Stimulated activated naive CD4-positive, alpha-beta T cell treated with Interleukin-2 at 50 U/mL for 16 hours (primary cell): ENCODE results near the gene DACH2.
"Not testable (repeated sequence)": the region's sequence is repeated elsewhere in the genome, so short reads cannot be mapped to it uniquely, and the experiment has no call there.

Experiments
- DNase-seq: peaks from one replicate; lab custom pipeline; 2025; lab: John Stamatoyannopoulos, UW

DACH2 gene

GRCh38 chrX:86148024-86148511 is at the start of gene DACH2:
Gene DACH2 (plus strand): TSS chrX:86148451.
- DNase-seq = peak; percentile 28

GRCh38 chrX:86102341-86102740 is 45.9 kb upstream of the DACH2 start:
- no peak for DNase-seq

GRCh38 chrX:86103061-86103460 is 45.2 kb upstream of the DACH2 start:
- DNase-seq = no peak

- DNase-seq = no peak
These were observed 43.7 kb upstream of the DACH2 start for GRCh38 chrX:86104526-86104925.

GRCh38 chrX:86121916-86122315 is 26.3 kb upstream of the DACH2 start:
- no peak for DNase-seq

- no peak for DNase-seq
These were observed 14.5 kb upstream of the DACH2 start for GRCh38 chrX:86133761-86134160.

- DNase-seq = no peak
These were observed 11.2 kb upstream of the DACH2 start for GRCh38 chrX:86137071-86137470.

- DNase-seq = no peak
These were observed 6.5 kb upstream of the DACH2 start for GRCh38 chrX:86141786-86142185.

- DNase-seq = no peak
These were observed 2.1 kb upstream of the DACH2 start for GRCh38 chrX:86146102-86146501.

GRCh38 chrX:86148594-86148993 is 343 bp downstream of the DACH2 start:
- no peak for DNase-seq

GRCh38 chrX:86149119-86149518 is 868 bp downstream of the DACH2 start:
- DNase-seq = no peak

- DNase-seq = no peak
These were observed 6.3 kb downstream of the DACH2 start for GRCh38 chrX:86154553-86154952.

GRCh38 chrX:86171366-86171765 is 23.1 kb downstream of the DACH2 start:
- no peak for DNase-seq

- no peak for DNase-seq
These were observed 30.7 kb downstream of the DACH2 start for GRCh38 chrX:86178906-86179305.

- not testable (repeated sequence) for DNase-seq
These were observed 33.1 kb downstream of the DACH2 start for GRCh38 chrX:86181325-86181724.

GRCh38 chrX:86192827-86193226 is 44.6 kb downstream of the DACH2 start:
- DNase-seq = no peak

GRCh38 chrX:86194758-86195157 is 46.5 kb downstream of the DACH2 start:
- no peak for DNase-seq

- no peak for DNase-seq
These were observed 47.1 kb downstream of the DACH2 start for GRCh38 chrX:86195343-86195742.

- no peak for DNase-seq
These were observed 49.6 kb downstream of the DACH2 start for GRCh38 chrX:86197815-86198214.

- DNase-seq = no peak
These were observed 62.5 kb downstream of the DACH2 start for GRCh38 chrX:86210772-86211171.

GRCh38 chrX:86215260-86215659 is 67.0 kb downstream of the DACH2 start:
- DNase-seq = no peak

- no peak for DNase-seq
These were observed 89.2 kb downstream of the DACH2 start for GRCh38 chrX:86237482-86237881.

- DNase-seq = no peak
These were observed 93.3 kb downstream of the DACH2 start for GRCh38 chrX:86241547-86241946.

GRCh38 chrX:86263526-86263925 is 115.3 kb downstream of the DACH2 start:
- DNase-seq = no peak

- no peak for DNase-seq
These were observed 147.0 kb downstream of the DACH2 start for GRCh38 chrX:86295293-86295692.
